Stimulated activated CD4-positive, alpha-beta T cell treated with anti-CD3 and anti-CD28 coated beads, TNF-alpha, amount 100 ng/mL, for 24 hours (primary cell): ENCODE results near the gene C2orf49.

Experiments used
- DNase-seq, 3 experiments: peaks; one replicate each; pipeline ENCODE4 v3.0.0-alpha.2; 2020; ENCODE audit warnings: low read depth in 3 of 3

Gene C2orf49

DNA sequence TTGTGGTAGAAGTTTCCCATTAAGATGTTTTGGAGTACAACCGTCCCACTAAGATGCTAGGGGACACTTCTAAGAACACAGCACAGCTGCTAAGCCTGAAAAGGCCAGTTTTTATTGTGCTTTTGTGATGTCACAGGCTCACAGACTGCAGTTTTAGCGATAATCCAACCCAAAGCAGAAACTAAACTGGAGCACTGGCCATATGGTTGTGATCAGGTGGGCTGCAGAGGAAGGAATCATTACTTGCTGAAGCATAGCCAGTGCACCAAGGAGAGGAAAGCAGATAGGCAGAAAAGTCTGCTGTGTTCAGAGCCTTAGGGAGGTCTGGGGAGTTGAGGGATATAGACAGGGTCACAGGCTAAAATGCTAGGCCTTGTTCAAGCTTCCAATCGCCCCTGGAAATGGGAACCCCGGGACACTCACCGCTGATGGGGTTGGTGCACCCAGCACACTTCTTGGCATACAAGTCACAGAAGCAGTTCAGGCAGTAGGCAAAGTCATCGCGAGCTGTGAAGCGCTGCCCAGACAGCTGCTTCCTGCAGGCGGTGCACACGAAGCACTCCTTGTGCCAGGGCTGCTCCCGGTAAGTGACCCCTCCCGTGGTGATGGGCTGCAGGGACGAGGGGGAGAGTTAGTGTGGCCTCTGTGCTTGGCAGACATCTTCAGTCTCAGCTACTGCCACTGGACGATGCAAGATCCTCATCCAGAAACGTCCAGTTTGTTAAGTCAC lies 25.7 kb downstream of the C2orf49 start:
- no peak for DNase-seq

DNA sequence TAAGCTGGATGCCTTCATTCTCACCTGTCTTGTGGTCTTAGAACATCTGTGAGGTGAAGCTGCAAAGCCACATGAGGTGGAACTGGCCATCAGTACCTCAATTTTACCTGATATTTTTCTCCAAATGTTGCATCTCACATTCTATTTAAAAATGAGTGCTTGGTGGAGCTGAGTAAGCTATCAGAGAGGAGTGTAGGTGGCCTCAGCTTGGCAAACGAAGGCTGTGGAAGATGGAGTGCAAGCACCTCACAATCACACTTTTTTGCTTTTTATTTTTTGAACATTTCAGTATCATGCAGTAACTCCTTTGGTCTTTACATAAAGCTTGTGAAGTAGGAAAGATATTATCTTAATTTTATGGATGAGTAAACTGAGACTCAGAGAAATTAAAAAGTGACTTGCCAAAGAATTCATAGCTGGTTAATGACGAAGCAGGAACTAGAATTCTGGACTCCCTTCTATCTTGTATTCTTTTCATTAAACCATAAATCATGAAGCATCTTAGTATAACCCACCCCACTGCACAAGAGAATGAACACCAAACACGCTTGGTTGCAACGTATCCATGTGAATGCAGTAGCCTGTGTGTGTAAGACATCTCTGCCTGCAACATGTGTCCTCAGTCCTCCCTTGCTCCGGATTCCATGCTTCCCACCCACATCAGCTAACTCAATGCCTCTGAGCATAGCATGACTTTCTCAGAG lies 27.2 kb downstream of the C2orf49 start:
- DNase-seq, result no peak

DNA sequence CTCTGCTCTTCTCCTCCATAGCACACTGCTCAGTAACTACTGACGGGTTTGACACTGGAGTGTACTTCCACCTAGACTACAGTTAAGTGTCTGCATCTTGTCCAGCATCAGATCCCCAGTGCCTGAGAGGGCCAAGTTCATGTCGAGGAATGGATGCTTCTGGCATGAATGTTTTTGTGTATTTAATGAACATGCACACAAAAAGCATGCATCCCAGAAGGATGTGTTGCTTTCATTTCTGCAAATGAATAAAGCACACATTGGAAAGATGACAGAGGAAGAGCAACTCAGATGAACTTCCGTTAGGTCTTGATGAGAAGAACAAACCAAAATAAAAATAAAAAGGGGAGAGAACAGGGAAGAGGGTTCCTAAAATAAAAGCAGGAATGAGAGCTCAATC lies 27.9 kb downstream of the C2orf49 start:
- no peak for DNase-seq

DNA sequence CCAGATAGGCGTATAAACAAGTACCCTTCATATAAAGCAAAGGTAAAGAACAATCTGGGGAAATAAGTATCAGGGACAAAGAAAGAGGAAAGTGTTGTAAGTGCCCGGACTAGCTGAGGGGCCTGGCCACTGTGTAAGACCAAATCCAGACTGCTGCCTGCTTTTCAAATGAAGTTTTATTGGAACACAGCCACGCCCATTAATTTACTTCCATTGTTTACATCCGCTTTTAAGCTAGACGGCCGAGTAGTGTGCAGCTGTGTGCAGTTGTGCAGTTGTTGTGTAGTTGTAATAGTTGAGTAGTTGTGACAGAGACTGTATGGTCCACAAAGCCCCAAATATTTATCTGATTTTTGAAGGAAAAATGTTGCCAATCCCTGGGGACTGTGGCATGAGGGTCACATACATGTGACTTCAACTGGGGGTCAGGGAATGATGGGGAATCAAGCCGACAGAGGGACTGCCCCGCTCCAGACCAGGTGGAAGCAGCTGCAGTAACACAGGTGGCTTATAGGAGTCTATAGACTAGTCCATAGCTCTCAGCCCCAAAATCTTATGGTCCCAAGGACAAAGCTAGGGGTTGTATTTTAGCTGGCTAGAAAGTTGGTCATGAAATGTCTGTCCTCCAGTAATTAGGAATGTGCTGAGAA lies 31.5 kb downstream of the C2orf49 start:
- no peak for DNase-seq

DNA sequence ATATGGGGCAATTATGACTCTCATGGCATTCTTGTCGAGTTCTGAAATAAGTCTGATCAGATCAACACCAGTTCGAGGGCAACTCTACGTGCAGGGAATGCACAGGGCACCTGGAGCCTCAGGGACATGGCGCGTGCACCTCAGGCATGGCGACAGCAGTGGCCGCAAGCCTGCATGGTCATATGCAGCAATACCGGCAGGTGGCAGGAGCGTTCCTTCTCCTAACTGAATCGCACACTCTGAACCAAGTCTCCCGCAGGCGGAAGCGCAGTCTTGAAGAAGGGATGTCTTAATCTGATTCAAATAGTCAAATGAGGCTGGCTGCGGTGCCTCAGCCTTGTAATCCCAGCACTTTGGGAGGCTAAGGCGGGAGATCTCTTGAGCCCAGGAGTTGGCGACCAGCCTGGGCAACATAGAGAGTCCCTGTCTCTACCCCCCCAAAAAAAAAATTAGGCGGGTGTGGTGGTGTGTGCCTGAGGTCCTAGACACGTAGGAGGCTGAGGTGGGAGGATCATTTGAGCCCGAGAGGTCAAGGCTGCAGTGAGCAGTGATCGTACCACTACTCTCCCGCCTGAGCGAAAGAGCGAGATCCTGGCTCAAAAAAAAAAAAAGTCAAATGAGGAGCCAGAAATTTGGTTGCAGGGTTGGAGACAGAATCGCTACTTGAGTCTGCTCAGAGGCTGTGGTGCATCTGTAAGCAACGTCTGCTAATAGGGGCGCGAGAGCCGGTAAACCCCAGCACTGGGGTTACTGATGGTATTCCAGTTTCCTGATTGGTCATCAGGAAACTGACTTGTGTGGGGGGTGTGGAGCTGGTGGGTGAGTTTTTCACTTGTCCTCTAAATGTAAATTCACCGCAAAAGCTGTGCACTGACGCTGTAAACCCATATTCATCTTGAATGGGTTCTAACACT lies 32.7 kb downstream of the C2orf49 start:
- DNase-seq, result peak; percentile 71 to 87 (median 78)

DNA sequence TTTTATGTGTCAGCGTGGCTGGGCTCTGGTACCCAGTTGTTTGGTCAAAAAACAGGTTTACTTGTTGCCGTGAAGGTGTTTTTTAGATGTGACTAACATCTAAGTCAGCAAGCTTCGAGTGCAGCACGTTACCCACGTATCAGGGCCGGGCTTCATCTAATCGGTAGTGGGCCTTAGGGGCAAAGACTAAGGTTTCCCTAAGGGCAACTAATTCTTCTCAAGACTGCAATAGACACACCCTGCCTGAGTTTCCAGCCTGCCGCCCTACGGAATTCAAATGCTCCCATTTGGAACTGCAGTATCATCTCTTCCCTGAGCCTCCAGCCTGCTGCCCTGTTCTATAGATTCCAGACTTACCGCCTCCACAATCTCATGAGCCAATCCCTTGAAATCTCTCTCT lies 33.8 kb downstream of the C2orf49 start:
- no peak for DNase-seq

DNA sequence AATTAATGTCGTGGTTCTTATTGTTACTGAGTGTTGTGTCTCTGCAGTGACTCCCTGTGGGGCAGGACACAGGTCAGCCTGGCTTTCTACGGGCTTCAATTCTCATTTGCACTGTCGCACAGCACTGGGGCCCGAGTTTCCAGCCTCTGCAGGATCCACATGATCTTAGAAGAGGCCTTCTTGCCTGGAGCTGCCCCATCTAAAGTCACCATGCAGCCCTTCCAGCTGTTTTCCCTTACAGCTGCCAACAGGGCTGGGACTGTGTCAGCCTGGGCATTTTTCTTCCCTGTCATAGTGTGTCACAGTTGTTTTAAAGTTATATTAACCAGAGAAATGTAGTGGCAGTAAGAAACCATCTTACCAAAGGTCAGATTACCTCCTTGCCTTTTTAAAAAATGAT lies 34.5 kb downstream of the C2orf49 start:
- no peak for DNase-seq

DNA sequence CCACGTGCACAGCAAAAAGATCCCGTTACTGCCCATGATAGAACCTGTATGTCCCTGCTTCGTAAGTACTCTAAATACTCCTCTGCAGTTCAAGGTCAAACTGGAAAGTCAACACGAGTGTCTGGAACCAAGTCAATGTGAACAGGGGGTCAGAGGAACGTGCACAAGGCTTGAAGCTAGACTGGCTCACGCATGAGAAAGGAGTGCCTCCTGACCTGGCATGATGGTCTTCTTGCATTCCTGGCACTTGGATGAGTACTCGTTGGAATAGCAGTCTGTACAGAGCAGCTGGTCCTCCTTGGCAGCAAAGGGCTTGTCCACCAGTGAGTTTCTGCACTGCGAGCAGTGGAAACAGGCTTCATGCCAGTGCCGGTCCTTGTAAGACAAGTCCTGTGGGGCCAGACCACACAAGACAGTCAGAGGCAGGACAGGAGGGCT lies 36.0 kb downstream of the C2orf49 start:
- DNase-seq, result no peak

DNA sequence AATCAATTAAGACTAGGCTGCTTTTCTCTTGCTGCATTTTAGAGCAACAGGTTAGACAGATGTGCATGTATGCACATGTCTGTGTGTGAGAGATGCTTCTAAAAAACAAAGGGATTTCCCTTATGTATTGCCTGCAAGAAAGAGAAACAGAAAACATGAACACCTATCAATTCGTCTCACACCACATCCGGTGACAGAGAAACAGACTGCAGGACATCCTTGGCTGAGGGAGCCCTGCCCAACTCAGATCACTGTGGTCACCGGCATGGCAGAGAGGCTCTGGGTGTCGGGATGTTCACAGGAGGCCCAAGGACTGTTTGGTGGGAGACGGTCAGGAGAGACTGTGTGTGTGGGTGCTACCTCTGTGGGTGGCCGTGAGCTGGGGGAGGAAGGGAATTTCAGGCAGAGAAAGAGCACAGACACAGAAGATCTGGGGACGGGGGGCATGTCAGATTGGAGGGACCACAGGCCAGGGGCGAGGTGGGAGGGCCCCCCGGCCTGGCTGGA lies 36.6 kb downstream of the C2orf49 start:
- no peak for DNase-seq

DNA sequence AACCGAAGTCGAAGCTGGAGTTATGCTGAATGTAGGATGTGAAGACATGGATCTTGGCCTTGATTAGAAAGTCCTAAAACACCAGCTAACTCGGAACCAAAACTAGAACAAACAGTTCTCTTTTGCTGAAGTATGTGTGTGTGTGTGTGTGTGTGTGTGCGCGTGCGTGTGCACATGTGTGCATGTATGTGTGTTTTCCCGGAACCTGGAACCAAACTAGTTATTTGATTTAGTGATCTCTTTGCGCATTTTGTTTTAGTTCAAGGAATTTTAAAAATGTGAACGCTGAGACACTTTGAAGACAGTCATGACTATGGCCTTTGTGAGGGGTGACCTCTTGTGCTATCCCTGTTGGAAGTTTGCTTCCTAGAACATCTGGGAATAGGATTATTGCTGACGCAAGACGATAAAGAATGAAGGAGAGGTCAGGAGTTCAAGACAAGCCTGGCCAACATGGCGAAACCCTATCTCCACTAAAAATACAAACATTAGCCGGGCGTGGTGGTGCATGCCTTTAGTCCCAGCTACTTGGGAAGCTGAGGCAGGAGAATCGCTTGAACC lies 37.7 kb downstream of the C2orf49 start:
- DNase-seq, result no peak

DNA sequence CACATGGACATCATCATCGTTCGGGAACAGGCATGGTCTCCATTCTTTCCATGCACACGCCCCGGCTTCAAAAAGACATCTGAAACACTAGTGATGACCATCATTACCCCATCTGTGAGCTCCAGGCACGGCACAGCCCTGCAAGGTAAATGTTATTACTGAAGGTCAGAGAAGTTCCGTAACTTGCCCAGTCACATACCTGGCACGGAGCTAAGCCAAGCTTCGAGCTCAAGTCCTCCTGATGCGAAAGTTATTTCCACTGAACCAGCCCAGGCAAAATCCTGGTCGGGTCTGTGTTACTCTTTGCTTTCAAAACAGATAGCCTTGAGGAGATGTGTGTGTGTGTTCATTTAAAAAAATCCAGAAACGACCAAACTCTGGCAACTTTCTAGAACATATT lies 38.7 kb downstream of the C2orf49 start:
- DNase-seq, result no peak

DNA sequence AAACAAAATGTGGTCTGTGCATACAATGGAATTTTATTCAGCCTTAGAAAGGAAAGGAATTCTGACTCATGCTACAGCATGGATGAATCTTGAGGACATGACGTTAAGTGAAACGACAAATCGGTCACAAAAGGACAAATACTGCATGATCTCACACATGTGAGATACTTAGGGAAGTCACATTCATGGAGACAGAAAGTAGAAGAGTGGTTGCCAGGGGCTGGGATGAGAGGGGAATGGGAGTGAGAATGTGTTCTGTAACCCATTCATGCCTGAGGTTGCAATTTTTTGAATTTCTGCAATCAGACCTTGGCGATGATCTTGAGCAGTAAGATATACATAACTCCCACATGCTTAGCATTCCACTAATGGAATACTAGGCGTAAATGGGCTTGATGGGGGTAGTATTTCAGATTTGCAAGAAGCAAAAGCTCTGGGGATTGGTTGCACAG lies 39.5 kb downstream of the C2orf49 start:
- DNase-seq, result no peak

DNA sequence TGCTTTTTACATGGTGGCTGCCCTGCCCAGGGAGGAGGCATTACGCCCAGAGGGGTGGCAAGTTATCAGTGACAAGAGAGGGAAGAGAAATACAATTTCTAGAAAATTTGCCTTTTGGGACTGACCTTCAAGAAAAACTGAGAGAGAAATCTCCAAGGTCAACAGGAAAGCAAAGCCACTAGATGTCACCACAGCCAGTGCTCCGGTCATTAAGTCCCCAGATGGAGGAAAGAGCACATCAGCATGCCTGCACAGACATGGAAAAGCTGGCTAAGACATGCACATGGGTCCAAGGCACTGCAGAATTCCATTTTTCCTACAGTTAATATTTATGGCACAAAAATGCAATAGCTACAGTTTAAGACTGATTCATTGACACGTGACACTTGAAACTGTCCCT lies 40.5 kb downstream of the C2orf49 start:
- no peak for DNase-seq

DNA sequence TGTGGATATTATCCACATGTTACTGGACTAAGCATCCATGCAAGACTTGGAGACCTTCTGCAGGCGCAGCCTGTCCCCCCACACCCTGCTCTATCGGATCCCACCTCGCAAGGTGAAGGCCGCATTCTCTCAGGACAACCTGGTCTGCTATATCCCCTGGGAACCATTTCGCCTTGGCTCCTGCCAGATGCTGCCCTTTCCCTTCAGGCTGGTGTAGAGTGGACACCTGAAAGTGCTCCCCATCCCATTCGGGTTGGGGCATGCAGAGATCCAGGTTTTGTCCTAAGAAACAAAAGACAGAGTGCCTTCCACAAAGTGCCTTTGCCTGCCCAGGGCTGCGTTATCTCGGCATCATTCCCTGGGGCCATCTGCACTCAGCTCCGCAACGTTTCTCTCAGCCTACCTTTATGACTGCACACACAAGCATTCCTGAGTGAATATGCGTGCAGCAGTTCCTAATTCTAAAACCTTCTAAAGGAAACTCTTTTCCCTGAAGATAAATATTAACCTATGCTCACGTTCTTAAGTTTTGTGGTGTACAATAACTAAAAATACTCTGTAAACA lies 41.0 kb downstream of the C2orf49 start:
- no peak for DNase-seq

DNA sequence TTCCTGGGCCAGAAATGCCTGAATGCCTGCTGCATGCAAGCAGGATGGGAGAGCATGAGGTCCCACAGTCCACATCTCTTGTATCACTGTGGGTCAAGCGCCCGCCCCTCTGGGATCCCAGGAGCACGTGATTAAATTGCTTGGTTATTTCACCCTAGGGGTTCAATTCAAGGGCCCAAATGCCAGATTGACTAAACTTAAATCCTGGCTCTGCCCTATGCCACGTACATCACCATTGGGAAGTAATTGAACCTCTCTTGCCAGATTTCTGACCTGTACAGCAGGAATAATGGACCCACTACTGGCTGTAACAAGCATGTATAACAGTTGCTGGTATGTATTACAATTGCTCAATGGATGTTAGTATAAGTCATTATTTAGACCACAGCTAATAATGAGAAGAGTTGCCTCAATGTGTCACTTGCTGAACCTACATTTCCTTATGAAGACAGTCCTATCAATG lies 41.6 kb downstream of the C2orf49 start:
- no peak for DNase-seq

DNA sequence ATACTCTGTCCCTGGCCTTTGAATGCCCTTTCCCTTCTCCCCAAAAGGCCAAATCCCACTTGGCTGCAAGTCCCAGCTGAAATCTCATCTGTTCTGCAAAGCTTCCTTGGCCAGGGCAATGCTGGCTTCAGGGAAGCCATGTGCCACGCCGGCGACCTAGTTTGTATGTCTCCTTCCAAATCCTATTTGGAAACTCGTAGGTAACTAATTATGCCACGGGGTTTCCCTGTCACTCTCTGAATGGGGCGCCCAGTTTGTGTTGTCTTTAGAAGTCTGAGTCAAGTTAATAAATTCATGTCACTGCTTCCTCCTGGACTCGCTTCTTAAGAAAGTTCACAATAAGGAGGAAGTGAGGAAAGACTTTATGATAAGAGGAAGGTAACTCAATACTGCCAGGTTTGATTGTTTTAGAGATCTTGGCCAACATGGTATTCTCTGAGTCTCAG lies 42.4 kb downstream of the C2orf49 start:
- DNase-seq, result no peak

DNA sequence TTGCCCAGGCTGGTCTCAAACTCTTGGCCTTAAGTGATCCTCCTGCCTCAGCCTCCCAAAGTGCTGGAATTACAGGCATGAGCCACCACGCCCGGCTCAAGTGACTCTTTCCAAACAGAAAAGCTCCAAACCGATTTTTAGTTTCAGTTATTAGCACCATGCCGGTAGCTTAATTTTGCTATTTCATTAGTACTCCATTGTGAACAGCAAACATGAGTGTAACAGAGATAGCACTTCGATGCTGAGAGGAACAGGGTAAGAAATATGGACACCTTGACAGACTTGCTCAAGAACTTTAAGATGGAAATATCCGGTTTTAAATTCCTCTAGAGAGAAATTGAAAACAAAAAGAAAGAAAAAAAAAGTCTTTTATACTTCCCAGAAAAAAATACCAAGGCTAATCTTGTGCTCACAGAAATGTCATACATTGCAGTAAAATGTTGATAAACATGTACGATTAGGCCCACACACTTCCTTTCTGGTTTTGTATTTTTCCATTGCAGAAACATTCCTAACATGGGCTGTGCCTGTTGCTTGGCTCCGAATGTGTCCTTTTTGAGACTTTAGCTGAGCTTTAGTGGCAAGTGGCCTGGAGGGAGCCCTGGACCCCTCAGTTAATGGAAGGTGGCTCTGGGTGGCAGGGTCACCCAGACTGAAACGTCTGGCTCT lies 43.2 kb downstream of the C2orf49 start:
- DNase-seq, result no peak

DNA sequence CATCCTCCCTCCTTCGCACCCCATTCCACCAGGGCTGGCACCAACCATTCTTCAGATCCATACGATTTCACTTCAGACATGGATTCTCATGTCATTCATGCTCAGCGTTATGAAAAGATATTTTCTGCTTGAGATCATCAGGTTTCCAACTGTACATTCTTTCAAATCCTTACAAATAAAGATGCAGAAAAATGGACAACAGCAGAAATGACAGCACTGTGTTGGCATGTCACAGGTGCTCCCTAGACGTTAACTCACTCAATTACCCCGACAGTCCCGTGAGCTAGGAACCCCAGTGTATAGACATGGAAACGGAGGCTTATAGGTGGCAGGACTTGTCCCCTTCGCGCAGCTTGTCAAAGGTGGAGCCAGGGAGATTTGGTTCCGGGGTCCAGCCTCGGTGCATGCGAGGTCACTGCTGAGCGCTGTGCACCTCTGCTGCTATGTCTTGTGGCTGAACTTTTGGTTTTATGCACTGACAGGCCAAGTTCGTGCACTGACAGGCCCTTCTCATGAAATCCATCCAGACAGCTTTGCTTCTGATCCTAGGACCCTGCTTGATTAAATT lies 43.8 kb downstream of the C2orf49 start:
- DNase-seq, result no peak

DNA sequence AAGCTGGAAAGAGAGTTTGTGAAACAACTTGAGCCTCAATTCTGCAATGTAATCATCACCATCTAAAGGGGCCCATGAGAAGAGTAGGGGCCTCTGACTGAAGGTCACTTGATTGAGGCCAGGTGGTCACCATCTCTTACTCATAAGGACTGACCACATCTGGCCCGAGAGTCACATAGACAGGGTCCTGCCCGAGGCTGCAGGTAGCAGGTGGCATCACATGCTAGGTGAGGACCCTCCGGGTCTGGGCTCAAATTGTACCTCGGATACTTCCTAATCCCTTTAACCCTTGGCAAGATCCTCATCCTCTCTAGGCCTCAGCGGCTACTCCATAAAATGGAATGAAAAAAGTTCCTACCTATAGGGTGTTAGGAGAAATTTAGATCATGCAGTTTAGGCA lies 44.8 kb downstream of the C2orf49 start:
- DNase-seq, result no peak
